AG09309 (cell line): ENCODE measurements around the gene PLEKHA1.

Experiments used
- DNase-seq: peaks from one replicate; pipeline ENCODE4 v3.0.0-alpha.2; 2010; ENCODE audit warnings: low read depth
- H3K4me3 ChIP-seq: 2 replicates; pipeline ENCODE4 v1.5.1; 2011; ENCODE audit warnings: mild to moderate bottlenecking, low read depth, low read length, moderate library complexity; ENCODE audit not compliant: control insufficient read depth
- TF ChIP-seq, protein P1 (sequence below): IDR thresholded peaks from 2 replicates; pipeline ENCODE4 v1.5.1; 2011; ENCODE audit warnings: mild to moderate bottlenecking, low read depth, low read length, inconsistent platforms; ENCODE audit not compliant: insufficient read depth, control insufficient read depth; ENCODE audit errors: missing control alignments

The PLEKHA1 gene

DNA sequence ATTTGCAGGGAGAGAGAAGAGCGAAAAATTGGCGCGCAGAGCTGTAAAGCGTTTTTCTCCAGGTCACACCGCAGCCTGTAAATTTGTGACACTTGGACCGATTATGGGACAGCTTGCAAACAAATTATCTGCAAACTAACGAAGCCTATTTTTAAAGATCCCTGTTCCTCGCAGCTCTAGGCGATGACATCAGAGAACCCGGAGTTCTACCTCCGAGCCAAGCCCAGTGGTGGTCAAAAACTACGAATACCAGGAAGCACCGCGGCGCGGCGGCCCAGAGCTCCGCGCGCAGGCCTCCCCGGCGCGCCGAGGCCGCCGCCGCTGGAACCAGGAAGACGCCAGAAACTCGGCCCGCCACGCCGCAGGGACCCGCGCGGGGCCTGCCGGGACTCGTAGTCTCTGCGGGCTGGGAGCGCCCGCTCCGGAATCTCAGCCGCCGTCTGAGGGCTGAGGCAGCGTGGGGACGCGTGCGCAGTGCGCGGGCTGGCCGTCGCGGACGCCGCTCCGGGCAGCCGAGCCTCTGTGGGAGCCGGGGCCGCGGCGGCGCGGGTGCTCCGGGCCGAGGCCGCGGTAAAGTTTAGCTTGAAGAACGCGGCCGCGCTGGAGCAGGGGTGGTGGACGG, at the start of gene PLEKHA1:
TSS of gene PLEKHA1 (plus strand) at position 472 of the 622 bp plus-strand sequence. CDS start 18,493 bp downstream, outside the sequence.
- peak within 1 kb of the TSS; percentile 66 for H3K4me3 ChIP-seq
- DNase-seq: peak; percentile 69
- TF ChIP-seq, protein P1, sequence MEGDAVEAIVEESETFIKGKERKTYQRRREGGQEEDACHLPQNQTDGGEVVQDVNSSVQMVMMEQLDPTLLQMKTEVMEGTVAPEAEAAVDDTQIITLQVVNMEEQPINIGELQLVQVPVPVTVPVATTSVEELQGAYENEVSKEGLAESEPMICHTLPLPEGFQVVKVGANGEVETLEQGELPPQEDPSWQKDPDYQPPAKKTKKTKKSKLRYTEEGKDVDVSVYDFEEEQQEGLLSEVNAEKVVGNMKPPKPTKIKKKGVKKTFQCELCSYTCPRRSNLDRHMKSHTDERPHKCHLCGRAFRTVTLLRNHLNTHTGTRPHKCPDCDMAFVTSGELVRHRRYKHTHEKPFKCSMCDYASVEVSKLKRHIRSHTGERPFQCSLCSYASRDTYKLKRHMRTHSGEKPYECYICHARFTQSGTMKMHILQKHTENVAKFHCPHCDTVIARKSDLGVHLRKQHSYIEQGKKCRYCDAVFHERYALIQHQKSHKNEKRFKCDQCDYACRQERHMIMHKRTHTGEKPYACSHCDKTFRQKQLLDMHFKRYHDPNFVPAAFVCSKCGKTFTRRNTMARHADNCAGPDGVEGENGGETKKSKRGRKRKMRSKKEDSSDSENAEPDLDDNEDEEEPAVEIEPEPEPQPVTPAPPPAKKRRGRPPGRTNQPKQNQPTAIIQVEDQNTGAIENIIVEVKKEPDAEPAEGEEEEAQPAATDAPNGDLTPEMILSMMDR: no peak

DNA sequence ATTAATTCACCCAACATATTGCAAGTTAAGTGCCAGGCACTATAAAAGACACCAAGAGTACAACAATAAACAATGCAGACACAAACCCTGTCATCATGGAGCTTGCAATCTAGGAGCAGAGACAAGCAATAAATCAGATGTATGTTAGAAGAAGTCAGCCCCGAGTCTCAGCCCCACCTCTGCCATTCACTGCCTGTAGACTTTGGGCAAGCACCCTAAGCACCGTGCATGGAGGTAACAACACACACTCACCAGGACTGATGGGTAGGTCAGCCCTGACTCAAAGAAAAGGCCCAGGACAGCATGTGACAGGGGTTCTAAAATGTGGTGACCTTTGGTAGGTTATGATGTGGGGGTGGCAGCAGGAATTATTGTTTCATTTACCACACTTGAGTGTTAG, 49.3 kb upstream of the PLEKHA1 start:
- no peak for DNase-seq
- TF ChIP-seq, protein P1: no peak

DNA sequence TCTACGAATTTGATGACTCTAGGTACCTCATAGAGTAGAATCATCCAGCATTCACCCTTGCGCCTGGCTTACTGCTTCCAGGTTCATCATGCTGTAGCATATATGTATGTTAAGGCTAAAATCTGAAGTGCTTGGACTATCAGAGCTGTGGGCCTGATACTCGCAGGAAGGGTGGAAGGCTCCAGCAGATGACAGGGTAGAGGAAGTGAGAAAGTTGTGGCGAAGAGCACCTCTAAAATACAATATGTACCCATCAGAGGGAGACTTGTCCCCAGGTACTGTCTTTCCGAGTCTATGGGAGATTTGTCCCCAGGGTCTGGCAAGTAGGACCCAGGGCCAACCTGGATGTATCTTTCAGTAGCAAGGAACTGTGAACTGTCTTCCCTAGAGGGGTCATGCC, 48.1 kb upstream of the PLEKHA1 start:
- H3K4me3 ChIP-seq: no peak overlapping the region
- DNase-seq: no peak
- TF ChIP-seq, protein P1: no peak

More for the DNA sequence above, 49.3 kb upstream of the PLEKHA1 start:
- no peak overlapping the region for H3K4me3 ChIP-seq

DNA sequence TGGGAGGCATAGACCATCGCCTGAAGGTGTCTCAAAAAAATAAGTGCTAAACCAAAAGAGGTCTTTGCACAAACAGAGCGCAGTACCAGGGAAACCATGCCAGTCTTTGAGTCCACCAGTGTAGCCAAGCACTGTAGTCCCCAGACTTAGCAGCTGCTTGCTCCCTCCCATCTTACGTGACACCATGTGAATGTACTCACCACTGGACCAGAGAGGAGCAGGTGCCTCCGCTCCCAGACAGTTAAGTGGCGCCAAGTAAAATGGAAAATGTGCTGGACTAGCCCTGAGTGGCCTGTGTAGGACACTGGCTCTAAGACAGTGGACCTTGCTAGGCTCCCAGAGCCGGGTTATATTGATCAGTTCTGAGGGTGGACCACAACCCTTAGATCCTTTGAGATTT, 47.7 kb upstream of the PLEKHA1 start:
- no peak for DNase-seq
- TF ChIP-seq, protein P1: no peak
- no peak overlapping the region for H3K4me3 ChIP-seq

DNA sequence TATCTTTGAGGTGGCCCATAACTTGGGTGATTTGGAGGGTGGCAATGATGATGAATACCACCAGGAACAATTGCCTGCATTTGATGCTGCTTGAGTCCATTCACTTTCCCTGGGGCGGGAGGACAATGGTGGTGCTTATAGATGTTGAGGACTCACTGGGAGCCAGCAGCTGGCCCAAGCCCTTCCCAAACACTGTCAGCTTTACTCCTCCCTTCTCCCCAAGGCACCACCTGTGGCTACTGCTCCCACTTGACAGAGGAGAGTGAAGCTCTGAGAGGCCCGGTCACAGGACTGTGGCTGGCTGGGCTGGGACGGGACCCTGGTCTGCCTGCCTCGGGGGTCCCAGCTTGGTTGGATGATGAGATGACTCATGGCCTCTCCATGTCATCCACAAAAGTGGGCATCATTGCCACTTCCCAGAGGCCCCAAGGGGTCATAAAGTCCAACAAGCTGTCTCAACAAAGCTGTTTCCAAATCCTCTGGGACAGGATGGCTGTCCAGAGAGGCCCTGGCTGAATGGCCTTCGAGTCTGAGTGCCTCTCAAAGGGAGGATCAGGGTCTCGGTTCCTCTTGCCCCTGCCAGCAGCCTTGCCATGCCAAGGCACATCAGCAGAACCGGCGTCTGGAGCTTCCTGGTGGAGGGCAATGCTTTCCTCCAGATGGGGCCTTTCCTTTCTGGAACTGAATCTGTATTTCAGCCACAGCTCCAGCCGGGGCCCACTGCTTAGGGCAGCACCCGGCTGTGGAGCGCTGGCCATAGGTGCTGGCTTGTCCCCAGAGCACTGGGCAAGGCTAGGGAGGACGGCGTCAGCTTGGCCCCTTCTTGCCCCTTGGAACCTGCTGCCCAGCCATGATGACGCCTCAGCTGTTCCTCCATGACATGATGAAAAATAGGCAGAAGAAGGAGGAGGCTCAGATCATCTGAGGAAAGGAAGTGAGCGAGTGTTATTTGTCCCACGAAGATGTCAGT, 47.0 kb upstream of the PLEKHA1 start:
- DNase-seq: no peak
- TF ChIP-seq, protein P1: no peak
- H3K4me3 ChIP-seq: no peak overlapping the region

DNA sequence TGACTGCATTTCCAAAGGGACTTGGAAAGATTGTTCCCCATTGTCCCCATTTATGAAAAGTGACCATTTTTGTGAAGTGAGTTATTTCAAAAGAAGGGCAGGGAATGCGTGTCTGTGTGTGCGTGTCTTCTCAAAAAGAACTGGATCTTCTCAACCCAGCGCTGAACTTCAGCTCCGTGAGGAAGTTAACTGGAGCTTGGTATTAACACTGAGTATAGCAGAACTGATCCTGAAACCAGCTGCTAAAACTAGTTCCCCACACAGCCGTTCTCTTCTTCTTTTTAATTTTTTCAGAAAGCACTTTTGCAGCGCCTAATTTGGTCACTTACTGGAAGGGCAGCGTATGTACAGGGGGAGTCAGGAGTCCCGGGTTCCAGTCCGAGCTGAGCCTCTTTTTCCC, 45.8 kb upstream of the PLEKHA1 start:
- DNase-seq: no peak
- no peak overlapping the region for H3K4me3 ChIP-seq
- TF ChIP-seq, protein P1: no peak
